MV-4-11 (cell line): ENCODE results near the gene GNAI2.

Experiments used
- DNase-seq: peaks from one replicate; lab custom pipeline; 2025; lab: John Stamatoyannopoulos, UW

The GNAI2 gene

DNA sequence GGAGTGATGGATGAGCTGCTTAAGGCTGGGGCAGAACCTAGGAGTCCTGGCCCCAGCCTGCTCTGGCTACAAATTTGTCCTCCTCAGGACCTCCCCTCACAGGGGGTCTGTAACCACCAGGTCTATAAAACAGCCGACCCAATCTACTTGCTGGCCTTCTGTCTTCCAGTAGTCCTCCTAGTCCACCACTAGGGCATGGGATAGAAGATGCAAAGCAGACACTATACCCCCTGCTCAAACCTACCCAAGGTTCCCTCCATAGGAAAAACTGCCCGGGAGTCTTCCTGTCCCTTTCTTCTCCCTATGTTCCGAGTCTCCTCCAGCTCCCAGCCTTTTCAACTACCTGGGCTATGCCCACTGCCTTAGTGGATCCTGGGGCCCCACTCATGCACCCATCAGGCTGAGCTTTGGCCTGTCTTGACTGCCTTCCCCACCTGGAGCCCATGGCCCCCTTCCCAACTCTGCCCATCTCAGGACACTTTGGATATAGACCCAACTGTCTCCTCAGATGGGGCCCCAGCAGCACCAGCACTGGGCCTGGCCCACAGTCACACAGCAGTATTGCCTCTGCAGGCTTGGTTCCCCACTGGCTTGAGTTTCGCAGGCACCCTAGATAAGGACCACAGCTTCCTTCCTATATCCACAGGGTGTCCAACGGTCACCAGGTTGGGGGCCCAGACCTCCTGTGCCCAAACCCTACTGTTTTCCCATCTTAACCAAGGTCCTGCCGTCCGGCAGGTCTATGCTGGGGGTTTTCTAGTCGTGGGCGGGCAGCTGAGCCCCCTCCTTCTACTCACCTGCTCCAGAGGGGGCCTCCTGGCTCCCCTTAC, 62.1 kb downstream of the GNAI2 start:
- peak; percentile 58 for DNase-seq

DNA sequence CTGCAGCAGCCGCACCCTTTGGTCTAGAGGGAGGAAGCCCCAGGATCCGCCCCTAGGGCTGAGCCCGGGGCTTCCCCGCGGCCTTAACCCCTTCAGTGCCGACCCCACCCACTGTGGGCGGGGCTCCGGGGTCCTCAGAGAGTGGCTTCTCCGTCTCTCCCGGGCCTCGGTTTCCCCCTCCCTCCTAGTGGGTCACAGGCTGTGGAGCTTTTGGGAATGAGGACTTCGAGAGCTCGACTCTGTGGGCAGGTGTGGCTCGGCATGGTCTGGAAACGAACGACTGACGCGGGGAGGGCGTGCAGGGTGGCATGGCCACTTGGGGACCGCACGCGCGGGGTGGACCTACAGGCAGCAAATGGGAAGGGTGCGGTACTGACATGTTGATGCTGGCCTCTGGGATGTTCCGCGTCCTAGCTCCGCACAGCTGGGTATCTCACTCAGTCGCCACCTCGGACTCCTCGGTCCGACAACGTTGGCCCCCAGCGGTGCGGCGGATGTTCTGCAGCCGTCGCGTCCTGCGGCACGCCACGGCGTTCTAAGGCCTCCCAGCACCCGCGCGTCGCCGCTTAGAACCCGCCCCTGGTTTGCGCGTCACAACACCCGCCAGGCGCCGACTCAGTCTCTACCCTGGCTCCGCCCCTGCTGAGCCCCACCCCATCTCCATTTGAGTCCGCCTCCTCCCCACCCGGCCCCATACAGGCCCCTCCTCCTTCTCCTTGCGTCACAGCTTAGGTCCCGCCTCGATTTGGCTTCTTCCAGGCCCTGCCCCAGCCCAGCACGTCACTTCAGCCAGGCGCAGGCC, 63.0 kb downstream of the GNAI2 start, which contains the start of the genes HYAL3 and NAA80:
TSS of gene HYAL3 (minus strand) at position 570 of the 802 bp plus-strand sequence. CDS start 3,803 bp downstream, outside the sequence.
TSS of gene NAA80 (minus strand) at position 570 of the 802 bp plus-strand sequence. CDS start 1,942 bp downstream, outside the sequence.
- peak; percentile 99 for DNase-seq

DNA sequence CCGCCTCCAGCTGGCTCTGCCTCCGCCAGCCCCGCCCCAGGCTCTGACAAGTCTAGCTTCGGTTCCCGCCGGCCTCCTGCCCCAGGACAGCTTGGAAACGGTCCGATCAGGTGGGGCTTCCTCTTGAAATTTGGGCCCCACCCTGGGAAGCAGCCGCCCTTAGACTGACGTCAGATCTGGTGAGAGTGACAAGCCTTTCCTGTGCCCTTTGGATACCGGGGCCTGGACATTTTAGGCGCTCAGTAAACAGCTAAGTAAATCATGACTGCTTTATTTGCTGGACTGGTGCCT, 63.6 kb downstream of the GNAI2 start:
- DNase-seq = no peak

DNA sequence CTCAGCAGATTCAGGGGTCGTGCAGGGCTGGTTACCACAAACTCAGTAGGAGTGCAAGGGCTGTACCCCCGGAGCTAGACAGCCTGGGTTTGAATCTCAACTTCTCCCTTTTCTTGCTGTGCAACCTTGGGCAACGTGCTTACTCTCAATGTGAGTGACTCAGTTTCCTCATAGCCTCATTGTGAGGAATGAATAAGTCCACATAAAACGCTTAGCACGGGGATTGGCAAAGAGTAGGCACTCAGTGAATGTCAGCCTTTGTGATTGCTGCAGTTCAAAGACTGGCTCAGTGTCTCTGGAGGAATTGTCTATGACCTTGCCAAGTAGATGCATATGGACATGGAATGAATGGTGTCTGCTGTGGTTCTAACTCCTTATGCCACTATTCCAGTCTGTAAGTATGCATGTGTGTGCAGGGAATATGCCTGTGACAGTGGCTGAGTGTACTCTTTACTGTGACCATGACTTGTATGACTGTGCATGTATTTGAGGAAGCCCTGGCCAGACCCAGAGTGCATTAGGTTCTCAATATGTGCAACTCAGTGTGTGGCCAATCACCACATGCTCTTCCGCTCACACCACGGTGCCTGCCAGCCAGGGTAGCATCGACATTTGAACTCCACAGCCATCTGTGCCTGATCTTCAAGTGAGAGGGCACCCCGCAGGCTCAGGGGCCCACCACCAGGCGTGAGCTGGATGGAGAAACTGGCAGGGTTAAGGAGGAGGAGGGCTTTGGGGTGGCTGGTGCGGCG, 64.1 kb downstream of the GNAI2 start:
- peak; percentile 92 for DNase-seq

DNA sequence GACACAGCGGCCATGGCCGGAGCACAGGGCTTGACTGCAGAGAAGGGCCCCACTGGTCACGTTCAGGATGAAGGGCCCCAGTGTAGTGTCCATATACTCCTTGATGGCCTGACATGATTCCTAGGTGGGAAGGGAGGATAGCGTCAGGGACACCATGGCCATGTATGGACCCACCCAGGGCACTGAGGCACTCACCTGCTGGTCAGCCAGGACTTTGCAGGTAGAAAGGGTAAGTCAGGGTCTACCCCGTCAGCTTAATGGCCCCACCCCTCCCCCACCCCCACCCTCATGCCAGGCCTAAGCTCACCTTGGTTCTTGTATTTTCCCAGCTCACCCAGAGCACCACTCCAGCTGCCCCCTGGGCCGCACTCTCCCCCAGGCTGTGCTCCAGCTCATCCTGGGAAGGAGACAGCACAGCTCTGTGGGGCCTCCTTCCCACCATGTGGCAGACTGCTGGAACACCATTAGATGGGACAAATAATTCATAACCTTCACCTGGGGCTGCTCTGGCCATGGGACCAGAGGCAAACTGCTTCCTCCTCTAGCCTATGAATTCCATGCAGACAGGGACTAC, 64.8 kb downstream of the GNAI2 start:
- DNase-seq = no peak

DNA sequence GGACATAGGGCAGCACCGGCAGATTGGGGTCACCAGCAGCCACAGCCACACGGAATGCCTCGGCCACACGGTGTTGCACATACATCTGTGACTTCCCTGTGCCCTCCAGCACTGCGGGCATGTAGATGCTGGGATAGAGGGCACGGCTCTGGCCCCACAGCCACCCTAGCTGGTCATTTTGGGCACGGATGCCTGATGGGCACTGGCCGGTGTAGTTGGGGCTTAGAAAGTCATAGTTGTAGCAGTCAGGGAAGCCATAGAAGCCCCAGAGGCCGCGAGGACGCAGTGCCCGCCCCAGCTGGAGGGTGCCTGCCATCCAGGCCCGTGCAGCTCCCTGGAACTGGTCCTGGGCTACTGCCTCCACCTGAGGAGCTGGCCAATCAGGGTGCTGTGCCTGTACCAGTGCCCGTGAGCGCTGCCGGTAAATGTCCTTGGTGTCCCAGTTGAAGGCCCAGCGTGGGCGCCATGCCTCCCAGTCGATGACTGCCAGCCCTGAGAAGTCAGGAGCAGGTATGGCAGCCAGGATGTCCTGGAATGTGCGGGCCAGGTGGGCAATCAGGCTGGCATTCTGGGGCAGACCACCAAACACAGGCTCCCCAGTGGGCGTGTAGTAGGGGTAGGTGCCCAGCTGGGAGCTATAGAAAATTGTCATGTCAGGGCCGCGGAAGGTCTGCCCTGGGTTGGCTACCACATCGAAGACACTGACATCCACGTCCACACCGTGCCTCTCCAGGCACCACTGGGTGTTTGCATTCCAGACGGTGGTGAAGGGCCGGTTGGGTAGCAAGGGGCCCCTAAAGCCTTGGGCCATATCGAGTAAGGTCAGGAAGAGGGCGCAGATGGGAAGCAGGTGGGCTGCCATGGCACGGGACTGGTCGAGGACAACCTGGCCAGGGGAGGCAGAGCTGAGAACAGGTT, 66.3 kb downstream of the GNAI2 start:
- no peak for DNase-seq

DNA sequence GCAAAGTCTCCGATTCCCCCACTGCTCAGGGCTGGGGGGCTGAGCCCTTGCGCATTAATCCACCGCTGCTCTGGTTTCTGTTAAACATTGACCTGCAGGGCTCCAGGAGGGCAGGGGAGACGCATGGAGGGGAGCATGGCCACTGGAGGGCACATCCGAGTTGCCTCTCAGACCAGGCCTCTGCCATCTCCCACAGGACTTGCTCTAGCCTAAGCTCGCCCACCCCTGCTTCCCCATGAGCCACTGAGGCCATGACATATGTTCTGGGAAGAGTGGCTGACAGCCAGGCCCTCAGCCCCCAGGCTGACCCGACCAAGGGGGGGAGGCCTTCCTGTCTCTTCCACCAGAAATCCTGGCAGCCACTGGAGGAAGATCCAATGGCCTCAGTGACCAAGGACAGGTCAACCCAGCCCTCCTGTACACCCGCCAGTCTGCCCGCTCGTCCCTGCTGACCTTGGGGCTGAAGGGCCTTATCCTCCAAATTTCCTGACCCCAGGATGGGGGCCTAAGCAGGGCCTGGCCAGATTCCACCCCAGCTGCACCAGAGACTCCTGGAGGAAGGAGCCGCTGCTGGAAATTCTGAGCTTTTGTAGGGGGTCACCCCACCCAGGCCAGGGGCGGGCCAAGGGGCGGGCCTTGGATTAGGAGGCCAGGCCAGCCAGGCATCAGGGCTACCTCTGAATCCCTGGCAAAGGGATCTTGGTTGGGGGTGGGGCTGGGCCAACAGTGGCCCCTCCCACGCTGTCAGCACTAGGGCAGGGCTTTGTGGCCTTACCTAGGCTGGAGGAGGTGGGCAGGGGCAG, 67.2 kb downstream of the GNAI2 start, which contains the start of gene HYAL1:
TSS of gene HYAL1 (minus strand) at position 562 of the 803 bp plus-strand sequence. CDS start 618 bp downstream, outside the sequence.
- DNase-seq = no peak

DNA sequence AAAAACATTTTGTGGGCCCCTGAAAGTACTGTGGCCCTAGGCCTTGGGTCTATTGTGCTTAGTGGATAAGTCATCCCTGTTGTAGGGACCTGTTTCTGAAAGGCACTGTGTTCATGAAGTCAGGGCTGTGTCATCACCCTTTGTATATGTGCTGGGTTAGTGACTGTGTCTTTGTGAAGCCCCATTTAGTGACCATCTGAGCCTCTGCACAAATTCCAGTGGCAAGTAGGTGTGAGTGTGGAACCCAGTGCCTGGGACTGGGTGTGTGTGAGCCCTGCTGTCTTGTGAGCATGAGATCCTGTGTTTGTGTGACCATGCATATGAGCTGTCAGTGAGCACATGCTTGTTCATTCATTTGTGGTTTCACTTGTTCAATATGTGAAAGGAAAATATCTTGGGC, 68.6 kb downstream of the GNAI2 start:
- no peak for DNase-seq
